WTC11 (cell line): Measurements from ENCODE around the gene CTNNA3. TPM values are rescaled to one million over a fixed set of nuclear protein-coding genes. Genes with fewer than 3 reads are reported as not detected.

ENCODE experiments used
- ATAC-seq: fragments of 200-7000 bp; cut with Tn5 transposase; 2 replicates; pipeline ENCODE4 v1.10.0; 2021; ENCODE audit warnings: mild to moderate bottlenecking, moderate library complexity
- CTCF ChIA-PET: fragments of 300-600 bp; sonication (Branson Sonifier 250); formaldehyde crosslinking; loops from one replicate; lab custom pipeline; 2021; ENCODE audit warnings: antibody characterized with exemption; lab: Charles Lee
- POLR2A ChIA-PET: fragments of 350-600 bp; sonication (Branson Sonifier 250); formaldehyde crosslinking; loops from one replicate; lab custom pipeline; 2021; ENCODE audit warnings: antibody characterized with exemption; lab: Charles Lee
- DNase-seq: peaks from one replicate; pipeline ENCODE4 v3.0.0; 2021; ENCODE audit warnings: low spot score
- H3K27ac Mint-ChIP-seq: 2 replicates; pipeline ENCODE4 v1.8.0; 2021; ENCODE audit warnings: mixed read lengths
- H3K27me3 Mint-ChIP-seq: 2 replicates; pipeline ENCODE4 v1.8.0; 2021; ENCODE audit warnings: low read depth, mild to moderate bottlenecking, moderate library complexity, mixed read lengths
- H3K36me3 Mint-ChIP-seq: 2 replicates; pipeline ENCODE4 v1.8.0; 2021; ENCODE audit warnings: mixed read lengths
- H3K4me1 Mint-ChIP-seq: 2 replicates; pipeline ENCODE4 v1.8.0; 2022; ENCODE audit warnings: mixed read lengths
- H3K4me3 Mint-ChIP-seq: 2 replicates; pipeline ENCODE4 v1.8.0; 2021; ENCODE audit warnings: mild to moderate bottlenecking, moderate library complexity, mixed read lengths
- H3K9me3 Mint-ChIP-seq: 2 replicates; pipeline ENCODE4 v1.8.0; 2021; ENCODE audit warnings: mixed read lengths
- ATF1 ChIP-seq: sonication (generic); formaldehyde crosslinking; IDR thresholded peaks from 2 replicates; pipeline ENCODE4 v1.8.1; 2023; ENCODE audit warnings: mild to moderate bottlenecking, moderate library complexity, missing genetic modification reagents
- EMX1 ChIP-seq: fragments of 250-450 bp; sonication (Bioruptor Pico); IDR thresholded peaks from 2 replicates; pipeline ENCODE4 v1.8.0; 2021; ENCODE audit warnings: mild to moderate bottlenecking
- ESRRA ChIP-seq: sonication (generic); formaldehyde crosslinking; IDR thresholded peaks from 2 replicates; pipeline ENCODE4 v1.8.1; 2022; ENCODE audit warnings: mild to moderate bottlenecking, missing genetic modification reagents, borderline replicate concordance
- GRHL2 ChIP-seq: fragments of 250-450 bp; sonication (Bioruptor Pico); IDR thresholded peaks from 2 replicates; pipeline ENCODE4 v1.8.0; 2022; ENCODE audit warnings: mild to moderate bottlenecking, moderate library complexity; ENCODE audit not compliant: insufficient replicate concordance, severe bottlenecking
- MYBL2 ChIP-seq: sonication (generic); formaldehyde crosslinking; IDR thresholded peaks from 2 replicates; pipeline ENCODE4 v1.8.1; 2023; ENCODE audit warnings: mild to moderate bottlenecking, moderate library complexity, missing genetic modification reagents
- NFE2L1 ChIP-seq: sonication (generic); formaldehyde crosslinking; IDR thresholded peaks from 2 replicates; pipeline ENCODE4 v1.8.1; 2023; ENCODE audit warnings: missing genetic modification reagents
- RELA ChIP-seq: sonication (generic); formaldehyde crosslinking; IDR thresholded peaks from 2 replicates; pipeline ENCODE4 v1.8.1; 2022; ENCODE audit warnings: missing genetic modification reagents, mild to moderate bottlenecking, borderline replicate concordance
- TEAD1 ChIP-seq: sonication (generic); formaldehyde crosslinking; IDR thresholded peaks from 2 replicates; pipeline ENCODE4 v1.8.0; 2022; ENCODE audit warnings: mild to moderate bottlenecking, missing genetic modification reagents
- TEAD4 ChIP-seq: sonication (generic); formaldehyde crosslinking; IDR thresholded peaks from 2 replicates; pipeline ENCODE4 v1.8.0; 2022; ENCODE audit warnings: mild to moderate bottlenecking, missing genetic modification reagents
- ZNF232 ChIP-seq: sonication (generic); formaldehyde crosslinking; IDR thresholded peaks from 2 replicates; pipeline ENCODE4 v1.8.0; 2022; ENCODE audit warnings: mild to moderate bottlenecking, missing genetic modification reagents
- ZNF317 ChIP-seq: sonication (generic); formaldehyde crosslinking; IDR thresholded peaks from 2 replicates; pipeline ENCODE4 v1.8.1; 2023; ENCODE audit warnings: low read depth, mild to moderate bottlenecking, moderate library complexity, missing genetic modification reagents, borderline replicate concordance
- total RNA-seq: library from RNA; stranded (reverse); gene quantifications from 3 replicates; pipeline ENCODE4 v1.2.3, GENCODE V29; 2021
- TF ChIP-seq, protein P1 (sequence below): sonication (generic); formaldehyde crosslinking; IDR thresholded peaks from 2 replicates; pipeline ENCODE4 v1.8.0; 2022; ENCODE audit warnings: missing genetic modification reagents
- TF ChIP-seq, protein P2 (sequence below): sonication (generic); formaldehyde crosslinking; IDR thresholded peaks from 2 replicates; pipeline ENCODE4 v1.8.0; 2023; ENCODE audit warnings: missing genetic modification reagents
- TF ChIP-seq, protein P3 (sequence below): sonication (generic); formaldehyde crosslinking; IDR thresholded peaks from 2 replicates; pipeline ENCODE4 v1.8.0; 2022; ENCODE audit warnings: mild to moderate bottlenecking, missing genetic modification reagents
- TF ChIP-seq, protein P4 (sequence below): sonication (generic); formaldehyde crosslinking; conservative IDR thresholded peaks from 2 replicates; pipeline ENCODE4 v1.8.1; 2023; ENCODE audit warnings: mild to moderate bottlenecking, low read depth, missing genetic modification reagents, moderate library complexity
- TF ChIP-seq, protein P5 (sequence below): fragments of 250-450 bp; sonication (Bioruptor Pico); IDR thresholded peaks from 2 replicates; pipeline ENCODE4 v1.9.0; 2021; ENCODE audit warnings: mild to moderate bottlenecking, borderline replicate concordance

The CTNNA3 gene
- total RNA-seq, 1 experiment from 2014 or later, result 6.1 TPM

DNA sequence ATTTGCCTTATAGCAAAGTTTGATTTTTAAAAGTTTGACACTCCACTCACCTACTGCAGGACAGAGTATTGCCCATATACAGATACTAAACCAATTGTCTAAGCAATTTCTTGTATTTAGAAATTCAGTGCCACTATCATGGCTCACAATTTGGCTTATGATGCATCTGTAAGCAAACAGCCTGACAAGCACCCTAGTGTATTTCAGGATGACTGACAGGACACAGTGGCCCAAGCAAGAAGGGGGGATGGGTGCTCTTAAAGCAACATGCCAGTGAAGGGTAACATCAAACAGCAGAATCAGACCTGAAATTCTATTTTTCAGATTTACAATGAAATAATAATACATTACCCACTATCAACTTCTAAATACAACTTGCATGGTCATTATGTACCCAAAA, 30.5 kb downstream of the CTNNA3 start (continued):
- TF ChIP-seq, protein P1, sequence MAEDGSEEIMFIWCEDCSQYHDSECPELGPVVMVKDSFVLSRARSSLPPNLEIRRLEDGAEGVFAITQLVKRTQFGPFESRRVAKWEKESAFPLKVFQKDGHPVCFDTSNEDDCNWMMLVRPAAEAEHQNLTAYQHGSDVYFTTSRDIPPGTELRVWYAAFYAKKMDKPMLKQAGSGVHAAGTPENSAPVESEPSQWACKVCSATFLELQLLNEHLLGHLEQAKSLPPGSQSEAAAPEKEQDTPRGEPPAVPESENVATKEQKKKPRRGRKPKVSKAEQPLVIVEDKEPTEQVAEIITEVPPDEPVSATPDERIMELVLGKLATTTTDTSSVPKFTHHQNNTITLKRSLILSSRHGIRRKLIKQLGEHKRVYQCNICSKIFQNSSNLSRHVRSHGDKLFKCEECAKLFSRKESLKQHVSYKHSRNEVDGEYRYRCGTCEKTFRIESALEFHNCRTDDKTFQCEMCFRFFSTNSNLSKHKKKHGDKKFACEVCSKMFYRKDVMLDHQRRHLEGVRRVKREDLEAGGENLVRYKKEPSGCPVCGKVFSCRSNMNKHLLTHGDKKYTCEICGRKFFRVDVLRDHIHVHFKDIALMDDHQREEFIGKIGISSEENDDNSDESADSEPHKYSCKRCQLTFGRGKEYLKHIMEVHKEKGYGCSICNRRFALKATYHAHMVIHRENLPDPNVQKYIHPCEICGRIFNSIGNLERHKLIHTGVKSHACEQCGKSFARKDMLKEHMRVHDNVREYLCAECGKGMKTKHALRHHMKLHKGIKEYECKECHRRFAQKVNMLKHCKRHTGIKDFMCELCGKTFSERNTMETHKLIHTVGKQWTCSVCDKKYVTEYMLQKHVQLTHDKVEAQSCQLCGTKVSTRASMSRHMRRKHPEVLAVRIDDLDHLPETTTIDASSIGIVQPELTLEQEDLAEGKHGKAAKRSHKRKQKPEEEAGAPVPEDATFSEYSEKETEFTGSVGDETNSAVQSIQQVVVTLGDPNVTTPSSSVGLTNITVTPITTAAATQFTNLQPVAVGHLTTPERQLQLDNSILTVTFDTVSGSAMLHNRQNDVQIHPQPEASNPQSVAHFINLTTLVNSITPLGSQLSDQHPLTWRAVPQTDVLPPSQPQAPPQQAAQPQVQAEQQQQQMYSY (CRISPR knock-in tag), result no peak
- TF ChIP-seq ESRRA (no peak), EMX1 (CRISPR knock-in tag) (no peak), ATF1 (CRISPR knock-in tag) (no peak), TEAD4 (CRISPR knock-in tag) (no peak), MYBL2 (no peak)
- TF ChIP-seq, protein P2, sequence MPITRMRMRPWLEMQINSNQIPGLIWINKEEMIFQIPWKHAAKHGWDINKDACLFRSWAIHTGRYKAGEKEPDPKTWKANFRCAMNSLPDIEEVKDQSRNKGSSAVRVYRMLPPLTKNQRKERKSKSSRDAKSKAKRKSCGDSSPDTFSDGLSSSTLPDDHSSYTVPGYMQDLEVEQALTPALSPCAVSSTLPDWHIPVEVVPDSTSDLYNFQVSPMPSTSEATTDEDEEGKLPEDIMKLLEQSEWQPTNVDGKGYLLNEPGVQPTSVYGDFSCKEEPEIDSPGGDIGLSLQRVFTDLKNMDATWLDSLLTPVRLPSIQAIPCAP, result no peak

DNA sequence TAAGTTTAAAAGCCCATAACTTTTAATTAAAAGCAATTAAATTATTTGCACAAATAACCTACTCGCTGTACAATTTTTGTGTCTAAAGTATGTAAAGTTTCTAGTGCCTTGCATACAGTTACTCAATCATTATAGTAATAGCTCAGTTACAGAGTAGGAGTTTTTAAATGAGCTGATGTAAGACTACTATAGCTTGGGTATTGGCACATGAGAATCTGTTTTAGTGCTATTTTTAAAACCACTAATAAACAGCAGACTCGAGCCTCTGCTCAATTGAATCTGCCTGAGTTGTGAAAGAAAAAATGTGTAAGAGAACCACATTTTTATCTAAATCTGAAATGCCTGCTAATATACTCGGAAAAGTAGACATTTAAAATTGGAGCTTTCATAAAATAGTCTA, 31.1 kb downstream of the CTNNA3 start:
- peaks cover 5% of the 10 kb centered on the region; the same call in 1 of the 2 replicates for H3K4me1 Mint-ChIP-seq
- no peaks in the 10 kb centered on the region for H3K9me3 Mint-ChIP-seq
- ATAC-seq (no peak), DNase-seq (no peak)
- no peaks in the 10 kb centered on the region for H3K36me3 Mint-ChIP-seq
- ChIA-PET POLR2A (no interaction called here), CTCF (interaction anchor here (1.2 to 2.9 kb wide), 3 partner anchors 32 to 124 kb away, joined by 4 to 13 read pairs (median 4); no protein-coding TSS in a partner anchor)
- H3K27ac Mint-ChIP-seq, result no peak overlapping the region
- TF ChIP-seq ZNF232 (CRISPR knock-in tag) (no peak), TEAD1 (CRISPR knock-in tag) (no peak), ZNF317 (CRISPR knock-in tag) (no peak), NFE2L1 (CRISPR knock-in tag) (no peak), GRHL2 (CRISPR knock-in tag) (no peak), RELA (CRISPR knock-in tag) (no peak)
- TF ChIP-seq, protein P3, sequence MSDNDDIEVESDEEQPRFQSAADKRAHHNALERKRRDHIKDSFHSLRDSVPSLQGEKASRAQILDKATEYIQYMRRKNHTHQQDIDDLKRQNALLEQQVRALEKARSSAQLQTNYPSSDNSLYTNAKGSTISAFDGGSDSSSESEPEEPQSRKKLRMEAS (CRISPR knock-in tag), result no peak
- TF ChIP-seq, protein P4, sequence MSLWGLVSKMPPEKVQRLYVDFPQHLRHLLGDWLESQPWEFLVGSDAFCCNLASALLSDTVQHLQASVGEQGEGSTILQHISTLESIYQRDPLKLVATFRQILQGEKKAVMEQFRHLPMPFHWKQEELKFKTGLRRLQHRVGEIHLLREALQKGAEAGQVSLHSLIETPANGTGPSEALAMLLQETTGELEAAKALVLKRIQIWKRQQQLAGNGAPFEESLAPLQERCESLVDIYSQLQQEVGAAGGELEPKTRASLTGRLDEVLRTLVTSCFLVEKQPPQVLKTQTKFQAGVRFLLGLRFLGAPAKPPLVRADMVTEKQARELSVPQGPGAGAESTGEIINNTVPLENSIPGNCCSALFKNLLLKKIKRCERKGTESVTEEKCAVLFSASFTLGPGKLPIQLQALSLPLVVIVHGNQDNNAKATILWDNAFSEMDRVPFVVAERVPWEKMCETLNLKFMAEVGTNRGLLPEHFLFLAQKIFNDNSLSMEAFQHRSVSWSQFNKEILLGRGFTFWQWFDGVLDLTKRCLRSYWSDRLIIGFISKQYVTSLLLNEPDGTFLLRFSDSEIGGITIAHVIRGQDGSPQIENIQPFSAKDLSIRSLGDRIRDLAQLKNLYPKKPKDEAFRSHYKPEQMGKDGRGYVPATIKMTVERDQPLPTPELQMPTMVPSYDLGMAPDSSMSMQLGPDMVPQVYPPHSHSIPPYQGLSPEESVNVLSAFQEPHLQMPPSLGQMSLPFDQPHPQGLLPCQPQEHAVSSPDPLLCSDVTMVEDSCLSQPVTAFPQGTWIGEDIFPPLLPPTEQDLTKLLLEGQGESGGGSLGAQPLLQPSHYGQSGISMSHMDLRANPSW, result no peak
- TF ChIP-seq, protein P5, sequence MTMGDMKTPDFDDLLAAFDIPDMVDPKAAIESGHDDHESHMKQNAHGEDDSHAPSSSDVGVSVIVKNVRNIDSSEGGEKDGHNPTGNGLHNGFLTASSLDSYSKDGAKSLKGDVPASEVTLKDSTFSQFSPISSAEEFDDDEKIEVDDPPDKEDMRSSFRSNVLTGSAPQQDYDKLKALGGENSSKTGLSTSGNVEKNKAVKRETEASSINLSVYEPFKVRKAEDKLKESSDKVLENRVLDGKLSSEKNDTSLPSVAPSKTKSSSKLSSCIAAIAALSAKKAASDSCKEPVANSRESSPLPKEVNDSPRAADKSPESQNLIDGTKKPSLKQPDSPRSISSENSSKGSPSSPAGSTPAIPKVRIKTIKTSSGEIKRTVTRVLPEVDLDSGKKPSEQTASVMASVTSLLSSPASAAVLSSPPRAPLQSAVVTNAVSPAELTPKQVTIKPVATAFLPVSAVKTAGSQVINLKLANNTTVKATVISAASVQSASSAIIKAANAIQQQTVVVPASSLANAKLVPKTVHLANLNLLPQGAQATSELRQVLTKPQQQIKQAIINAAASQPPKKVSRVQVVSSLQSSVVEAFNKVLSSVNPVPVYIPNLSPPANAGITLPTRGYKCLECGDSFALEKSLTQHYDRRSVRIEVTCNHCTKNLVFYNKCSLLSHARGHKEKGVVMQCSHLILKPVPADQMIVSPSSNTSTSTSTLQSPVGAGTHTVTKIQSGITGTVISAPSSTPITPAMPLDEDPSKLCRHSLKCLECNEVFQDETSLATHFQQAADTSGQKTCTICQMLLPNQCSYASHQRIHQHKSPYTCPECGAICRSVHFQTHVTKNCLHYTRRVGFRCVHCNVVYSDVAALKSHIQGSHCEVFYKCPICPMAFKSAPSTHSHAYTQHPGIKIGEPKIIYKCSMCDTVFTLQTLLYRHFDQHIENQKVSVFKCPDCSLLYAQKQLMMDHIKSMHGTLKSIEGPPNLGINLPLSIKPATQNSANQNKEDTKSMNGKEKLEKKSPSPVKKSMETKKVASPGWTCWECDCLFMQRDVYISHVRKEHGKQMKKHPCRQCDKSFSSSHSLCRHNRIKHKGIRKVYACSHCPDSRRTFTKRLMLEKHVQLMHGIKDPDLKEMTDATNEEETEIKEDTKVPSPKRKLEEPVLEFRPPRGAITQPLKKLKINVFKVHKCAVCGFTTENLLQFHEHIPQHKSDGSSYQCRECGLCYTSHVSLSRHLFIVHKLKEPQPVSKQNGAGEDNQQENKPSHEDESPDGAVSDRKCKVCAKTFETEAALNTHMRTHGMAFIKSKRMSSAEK (CRISPR knock-in tag), result no peak
- H3K4me3 Mint-ChIP-seq, result no peak overlapping the region
- no peaks in the 10 kb centered on the region for H3K27me3 Mint-ChIP-seq
